Activated CD4-positive, alpha-beta T cell treated with anti-CD3 and anti-CD28 coated beads for 1 hour (primary cell): Measurements from ENCODE around the gene TMX4.
A peak's percentile ranks its signal among the peaks of the same experiment; 100 is the strongest.
"Not testable (repeated sequence)": the region's sequence is repeated elsewhere in the genome, so short reads cannot be mapped to it uniquely, and the experiment has no call there.

Experiments used
- DNase-seq: peaks from one replicate; pipeline ENCODE4 v3.0.0-alpha.2; 2020

TMX4 gene, protein sequence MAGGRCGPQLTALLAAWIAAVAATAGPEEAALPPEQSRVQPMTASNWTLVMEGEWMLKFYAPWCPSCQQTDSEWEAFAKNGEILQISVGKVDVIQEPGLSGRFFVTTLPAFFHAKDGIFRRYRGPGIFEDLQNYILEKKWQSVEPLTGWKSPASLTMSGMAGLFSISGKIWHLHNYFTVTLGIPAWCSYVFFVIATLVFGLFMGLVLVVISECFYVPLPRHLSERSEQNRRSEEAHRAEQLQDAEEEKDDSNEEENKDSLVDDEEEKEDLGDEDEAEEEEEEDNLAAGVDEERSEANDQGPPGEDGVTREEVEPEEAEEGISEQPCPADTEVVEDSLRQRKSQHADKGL

DNA sequence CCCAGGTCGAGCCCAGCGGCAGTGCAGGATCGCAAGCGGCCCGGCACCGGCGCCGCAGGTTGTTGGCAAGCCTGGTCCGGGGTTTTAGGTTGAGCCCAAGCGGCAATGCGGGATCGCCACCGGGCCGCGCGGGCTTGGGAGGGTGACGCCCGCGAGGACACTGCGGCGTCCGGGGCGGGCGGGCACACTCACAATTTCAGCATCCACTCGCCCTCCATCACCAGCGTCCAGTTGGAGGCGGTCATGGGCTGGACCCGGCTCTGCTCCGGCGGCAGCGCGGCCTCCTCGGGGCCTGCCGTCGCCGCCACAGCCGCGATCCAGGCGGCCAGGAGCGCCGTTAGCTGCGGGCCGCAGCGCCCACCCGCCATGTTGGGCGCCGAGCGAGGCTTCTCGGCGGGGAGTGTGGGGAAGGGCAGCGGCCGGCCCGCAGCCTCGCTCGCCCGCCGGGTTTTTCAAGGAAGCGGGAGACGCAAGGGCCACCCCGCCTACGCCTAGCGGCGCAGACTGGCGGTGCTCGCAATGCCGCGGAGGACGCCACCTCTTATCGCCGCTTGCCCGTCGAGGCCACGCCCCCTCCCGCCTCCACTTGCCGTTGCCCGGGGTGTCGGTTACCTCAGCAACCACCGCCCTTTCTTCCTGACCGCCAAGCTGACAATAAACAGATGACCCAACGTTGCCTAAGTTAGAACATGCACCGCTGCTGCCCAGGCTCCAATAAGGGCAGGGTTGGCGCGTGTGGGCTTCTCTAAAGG, at the start of gene TMX4:
Gene TMX4 (minus strand): TSS at position 516 of the 752 bp plus-strand sequence. CDS start 148 bp downstream, at position 368.
- DNase-seq: peak; percentile 74

DNA sequence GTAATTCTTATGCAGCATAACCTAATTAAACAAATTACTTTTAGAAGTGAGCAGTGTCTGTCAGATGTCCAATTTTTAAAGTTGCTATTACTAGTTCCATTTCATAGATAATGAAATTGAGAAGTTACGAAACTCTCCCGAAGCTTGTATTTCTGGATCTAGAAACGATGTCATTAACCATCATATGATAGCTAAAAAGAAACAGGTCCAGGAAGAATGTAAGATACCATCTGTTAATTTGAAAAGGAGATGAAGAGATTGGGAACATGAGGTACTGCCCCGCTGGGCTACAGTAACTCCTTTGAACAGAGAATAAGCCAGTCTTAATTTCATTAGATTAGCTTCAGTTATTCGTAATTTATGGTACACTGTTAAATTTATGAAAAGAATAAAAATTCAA, 47.5 kb upstream of the TMX4 start:
- DNase-seq: no peak

DNA sequence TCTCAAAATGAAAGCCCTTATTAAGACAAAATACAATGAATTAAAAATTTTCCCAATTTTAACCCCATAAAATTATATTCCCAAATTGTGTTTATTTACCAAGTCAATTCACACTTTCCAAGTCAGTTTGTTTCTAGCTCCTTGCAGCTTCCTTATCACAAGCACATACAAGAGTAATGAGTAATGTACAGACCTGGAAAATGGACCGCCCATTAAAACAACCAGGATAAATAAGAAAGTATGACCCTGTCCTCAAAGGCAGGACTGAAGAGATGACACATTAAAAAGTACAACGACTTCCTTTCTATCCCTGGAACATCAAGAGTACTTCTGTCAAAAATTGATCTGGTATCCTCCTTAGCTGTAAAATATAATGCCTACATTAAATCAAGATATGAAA, 47.1 kb upstream of the TMX4 start:
- no peak for DNase-seq

DNA sequence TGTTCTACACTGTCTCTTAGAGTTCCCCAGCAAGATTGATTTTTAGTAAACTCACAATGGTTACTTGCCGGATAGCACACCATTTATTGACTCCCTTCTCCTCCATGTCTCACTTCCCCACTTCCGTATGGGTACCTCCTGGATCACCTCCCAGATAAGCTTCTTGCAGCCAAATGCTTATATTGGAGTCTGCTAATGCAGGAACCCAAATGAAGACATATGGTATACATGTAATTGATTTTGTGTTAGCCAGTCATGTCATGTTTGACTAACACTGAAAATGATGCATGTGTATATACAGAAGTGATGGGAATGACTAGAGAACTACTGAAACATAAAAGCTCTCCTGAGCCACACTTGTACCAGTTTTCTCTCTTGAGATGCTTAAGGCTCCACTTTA, 46.1 kb upstream of the TMX4 start:
- DNase-seq: no peak

DNA sequence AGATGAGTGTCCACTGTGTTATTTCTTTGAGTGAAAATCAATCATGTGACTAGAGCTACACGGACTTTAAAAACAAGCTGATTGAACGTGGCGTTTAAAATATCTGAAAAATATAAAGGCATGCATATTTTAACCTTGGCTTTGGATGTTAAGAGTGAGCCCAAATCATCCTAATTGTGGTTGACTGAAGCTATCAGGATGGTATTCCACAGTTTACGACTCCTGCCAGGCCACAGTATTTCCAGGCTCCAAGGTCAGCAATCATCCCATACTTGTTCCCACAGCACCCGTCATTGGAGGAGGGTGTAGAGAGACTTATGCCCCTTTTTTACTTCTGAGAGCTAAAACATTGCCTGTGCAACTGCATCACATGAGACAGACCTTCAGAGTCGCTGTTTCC, 43.2 kb upstream of the TMX4 start:
- no peak for DNase-seq

DNA sequence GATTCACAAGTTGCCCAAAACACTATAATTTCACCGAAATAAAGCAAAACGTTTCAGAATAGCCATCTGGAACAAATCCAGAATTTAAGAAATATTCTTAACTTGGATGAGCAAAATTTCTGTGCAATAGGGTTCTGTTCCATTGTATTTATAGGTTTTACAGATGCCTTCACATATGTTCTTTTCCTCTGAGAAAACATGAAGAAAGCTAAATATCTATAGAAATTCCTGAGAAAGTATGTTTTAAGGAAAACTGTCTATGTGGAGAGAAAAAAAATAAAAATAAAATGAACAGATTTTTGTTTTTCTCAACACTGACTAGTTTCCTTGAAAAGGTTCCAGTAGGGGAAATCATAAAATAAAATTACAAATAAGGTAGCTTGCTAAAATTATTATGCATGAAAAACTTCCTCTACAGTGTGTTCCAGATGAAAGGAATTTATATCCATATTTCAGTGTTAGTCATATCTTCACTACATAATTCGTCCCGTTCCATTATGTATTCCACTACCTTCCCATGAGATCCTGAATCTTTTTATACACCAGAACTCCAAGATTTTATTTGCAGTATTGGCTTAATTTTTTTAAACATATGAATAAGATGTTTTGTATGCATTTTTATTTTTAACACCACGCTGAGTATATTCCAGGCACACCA, 42.4 kb upstream of the TMX4 start:
- no peak for DNase-seq

DNA sequence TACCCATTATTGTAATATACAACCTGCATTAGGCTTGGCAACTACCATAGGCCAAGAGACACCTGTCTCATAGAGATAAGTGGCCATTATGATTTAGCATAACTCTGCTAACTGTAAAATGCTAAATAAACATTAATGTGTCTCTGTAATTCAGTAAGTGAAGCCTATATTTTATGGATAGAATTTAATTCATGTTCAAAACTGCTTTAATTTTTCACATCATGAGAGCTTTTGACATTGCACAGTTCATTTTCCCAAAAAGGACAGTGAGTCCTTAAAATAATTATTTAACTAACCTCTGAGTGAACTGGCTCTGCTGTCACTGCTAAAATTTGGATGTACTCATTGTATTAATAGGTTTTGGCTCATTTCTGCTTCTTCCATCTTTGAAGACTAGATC, 41.4 kb upstream of the TMX4 start:
- no peak for DNase-seq

DNA sequence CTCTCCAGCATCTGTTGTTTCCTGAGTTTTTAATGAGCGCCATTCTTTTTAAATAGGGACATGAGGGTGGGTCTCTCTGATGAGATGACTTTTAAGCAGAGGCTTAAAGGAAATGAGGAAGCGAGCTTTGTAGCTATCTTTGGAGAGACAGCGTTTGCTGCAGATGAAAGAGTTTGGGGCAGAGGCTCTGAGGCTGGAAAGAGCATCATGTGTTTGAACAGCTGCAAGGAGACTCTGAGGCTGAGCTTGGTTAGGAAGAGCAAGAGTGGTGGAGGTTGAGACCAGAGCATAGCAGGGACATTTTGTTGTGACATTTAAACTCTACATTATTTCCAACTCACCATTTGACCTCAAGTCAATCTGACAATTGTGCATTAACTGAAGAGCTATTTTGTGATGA, 38.3 kb upstream of the TMX4 start:
- no peak for DNase-seq

DNA sequence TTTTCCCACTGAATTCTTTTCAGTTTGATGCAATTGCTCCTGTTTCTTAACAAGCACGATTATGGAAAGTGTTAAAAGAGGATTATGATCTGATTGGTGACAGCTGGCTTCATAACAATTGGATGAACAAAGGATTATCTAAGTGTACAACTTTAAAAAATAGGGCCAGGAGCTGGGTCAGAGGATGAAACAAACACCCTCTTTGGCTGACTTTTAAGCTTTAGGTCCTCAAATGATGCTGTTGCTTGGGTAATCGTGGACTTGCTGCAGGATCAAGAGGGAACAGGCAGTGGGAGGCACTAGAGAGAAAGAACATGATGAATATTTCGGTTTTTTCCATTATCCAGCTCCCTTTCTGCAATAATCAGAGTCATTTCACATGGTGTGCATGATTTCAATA, 35.5 kb upstream of the TMX4 start:
- DNase-seq: no peak

DNA sequence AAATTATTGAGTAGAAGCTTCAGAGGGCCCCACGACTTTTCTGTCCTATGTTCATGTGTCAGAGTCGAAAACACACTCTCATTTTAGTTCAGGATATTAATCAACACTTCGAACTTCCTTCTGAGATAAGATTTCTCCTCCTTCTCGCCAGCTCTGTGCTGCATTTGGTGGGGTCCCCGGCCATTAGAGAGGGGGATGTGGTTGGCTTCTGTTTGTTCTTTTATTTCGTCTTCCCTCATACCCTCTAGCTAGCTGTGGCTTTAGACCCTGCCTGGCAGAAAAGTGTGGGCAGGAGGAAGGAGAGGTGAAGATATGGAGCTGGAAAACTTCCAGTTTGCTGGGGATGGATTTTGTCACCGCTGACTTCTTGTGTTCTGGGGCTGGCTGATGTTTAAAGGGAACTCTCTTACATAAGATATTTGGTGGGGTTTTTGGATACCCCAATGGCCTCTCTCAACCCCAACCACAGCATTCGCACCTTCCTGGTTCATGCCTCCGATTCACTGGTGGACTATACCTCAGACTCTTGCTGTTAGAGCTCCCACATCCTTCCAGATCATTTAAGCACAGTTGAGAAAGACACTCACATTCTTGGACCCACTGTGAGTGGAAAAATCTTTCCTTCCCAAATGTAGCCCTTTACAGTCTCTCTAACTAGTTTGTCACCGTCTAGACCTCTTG, 30.7 kb upstream of the TMX4 start:
- no peak for DNase-seq

DNA sequence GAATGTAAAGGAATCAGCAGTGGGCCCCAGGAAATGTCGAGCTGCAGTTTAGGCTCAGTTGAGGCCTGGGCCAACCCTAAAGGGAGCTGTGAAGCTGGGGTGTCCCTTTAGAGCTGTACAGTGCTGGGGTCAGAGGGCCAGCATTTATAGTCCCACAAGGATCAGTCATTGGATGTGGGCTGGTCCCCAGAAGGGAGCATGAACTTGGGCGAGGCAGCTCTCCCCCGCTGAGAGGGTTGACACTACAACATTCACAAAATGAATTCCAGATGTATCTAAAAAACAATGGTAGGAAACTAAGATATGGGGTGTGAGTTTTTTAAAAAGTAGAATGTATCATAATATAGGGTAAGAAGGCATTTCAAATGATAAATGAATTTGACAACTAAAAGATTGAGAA, 29.7 kb upstream of the TMX4 start:
- DNase-seq: no peak

DNA sequence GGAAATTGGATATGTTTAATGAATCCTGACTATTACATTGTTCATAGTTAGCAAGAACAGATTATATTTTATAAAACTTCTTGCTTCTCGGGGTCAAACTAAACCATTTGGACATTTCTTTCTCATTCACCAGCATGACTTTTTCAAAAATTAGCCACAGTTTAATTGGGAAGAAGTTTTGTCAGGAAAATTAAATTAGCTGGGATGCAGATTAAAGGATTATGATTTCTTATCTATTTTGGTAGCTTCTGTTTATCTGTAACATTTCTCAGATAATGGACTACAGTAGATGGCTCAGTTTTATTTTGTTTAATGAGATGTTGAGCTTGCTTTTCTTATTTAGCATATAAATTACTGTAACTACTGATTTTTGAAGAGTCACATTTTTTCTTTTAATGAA, 26.4 kb upstream of the TMX4 start:
- DNase-seq: no peak

DNA sequence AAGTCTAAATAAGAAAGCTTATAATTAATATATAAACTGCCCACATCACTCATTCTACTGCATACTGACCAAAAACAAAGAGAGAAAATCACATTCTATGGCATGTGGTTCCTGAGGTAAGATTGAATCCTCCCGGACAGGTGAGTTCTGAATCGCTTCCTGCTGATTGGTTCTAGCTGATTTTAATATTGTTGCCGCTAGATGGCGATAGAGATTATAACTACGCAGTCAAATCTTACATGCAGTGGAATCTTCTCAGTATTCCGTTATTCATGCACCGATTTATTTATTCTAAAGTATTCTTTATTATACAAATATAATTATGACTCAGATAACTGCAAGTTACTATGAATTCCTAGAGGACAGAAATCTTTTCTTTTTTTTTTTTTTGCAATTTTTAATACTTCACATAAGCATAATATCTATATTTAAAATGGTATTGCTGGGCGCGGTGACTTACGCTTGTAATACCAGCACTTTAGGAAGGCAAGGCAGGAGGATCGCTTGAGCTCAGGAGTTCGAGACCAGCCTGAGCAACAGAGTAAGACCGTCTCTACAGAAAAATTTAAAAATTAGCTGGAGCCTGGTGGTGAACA, 24.2 kb upstream of the TMX4 start:
- no peak for DNase-seq

DNA sequence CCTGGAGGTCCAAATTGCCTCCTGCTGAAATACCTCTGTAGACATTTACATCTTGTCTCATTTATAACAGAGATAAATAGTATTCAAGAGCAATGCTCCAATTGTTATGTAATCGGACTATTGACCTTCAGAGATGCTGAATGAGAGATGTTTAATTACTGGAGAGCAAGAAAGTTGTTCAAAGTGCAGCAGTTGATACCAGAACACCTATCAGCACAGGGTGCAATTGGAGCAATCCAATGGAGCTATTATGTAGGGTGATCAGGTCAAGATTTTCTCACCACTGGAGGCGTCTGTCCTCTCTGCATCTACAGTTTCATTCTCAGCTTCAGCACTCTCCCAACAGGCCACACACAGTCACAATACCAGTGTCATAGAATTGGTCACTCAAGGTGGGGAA, 19.5 kb upstream of the TMX4 start:
- no peak for DNase-seq

DNA sequence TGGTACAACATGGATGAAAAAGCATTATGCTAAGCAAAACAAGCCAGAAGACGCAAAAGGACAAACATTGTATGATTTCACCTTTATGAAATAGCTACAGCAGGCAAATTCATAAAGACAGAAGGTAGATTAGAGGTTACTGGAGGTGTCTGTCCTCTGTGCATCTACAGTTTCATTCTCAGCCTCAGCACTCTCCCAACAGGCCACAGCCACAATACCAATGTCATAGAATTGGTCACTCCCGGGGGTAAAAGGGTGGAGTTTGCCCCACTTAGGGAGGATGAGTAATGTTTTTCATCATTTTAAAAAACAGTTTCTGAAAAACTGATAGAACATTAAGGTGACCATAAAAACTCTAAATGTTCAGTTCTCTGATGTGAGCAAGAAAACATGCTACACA, 17.2 kb upstream of the TMX4 start:
- no peak for DNase-seq

DNA sequence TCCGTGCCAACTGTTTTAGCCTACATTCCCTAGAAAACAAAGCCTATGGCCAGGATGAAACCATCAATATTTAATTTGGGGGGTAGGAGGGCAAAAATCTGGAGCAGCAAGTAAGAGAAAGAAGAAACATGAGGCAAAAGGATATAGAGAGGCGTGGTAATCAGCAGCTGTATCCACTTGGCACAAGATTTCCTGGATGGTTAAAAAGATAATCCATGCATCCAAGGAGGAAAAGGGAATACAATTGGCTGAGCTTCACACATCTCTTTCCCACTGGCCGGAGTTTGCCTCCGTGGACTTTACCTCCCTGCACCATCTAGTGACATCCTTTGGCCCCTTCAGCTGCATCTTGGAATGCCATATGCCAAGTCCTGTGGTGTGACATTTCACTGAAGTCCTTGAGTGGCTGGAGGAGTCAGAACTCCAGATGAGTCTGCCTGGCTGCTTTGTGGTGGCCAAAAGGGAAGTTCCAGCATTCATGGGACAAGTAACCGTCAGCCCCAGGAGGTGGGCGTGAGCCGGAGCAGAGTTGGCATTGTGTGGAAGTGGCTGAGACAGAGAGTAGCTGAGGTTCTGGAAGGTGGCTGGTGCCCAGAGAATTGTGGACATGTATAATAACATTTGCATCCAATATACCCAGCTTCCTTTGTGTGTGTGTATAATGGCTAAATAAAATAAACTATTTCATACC, 13.7 kb upstream of the TMX4 start:
- DNase-seq: no peak

DNA sequence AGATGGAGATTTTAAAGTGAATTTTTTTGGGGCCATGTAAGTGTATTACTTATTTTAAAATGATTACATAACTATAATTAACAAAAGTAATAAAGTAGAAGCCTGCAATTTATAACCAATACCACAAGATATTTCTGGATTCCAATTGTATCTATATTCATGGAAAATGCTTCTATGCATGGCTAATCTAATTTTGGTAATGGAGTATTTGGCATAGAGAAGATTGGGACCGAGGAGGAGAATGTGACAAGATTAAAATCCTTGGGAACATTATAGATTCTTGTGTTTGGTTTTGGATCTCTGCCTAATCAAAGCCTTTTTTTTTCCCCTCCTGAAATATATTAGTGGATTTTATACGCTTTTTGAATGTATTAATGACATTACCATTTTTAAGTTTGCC, 12.9 kb upstream of the TMX4 start:
- DNase-seq: no peak

DNA sequence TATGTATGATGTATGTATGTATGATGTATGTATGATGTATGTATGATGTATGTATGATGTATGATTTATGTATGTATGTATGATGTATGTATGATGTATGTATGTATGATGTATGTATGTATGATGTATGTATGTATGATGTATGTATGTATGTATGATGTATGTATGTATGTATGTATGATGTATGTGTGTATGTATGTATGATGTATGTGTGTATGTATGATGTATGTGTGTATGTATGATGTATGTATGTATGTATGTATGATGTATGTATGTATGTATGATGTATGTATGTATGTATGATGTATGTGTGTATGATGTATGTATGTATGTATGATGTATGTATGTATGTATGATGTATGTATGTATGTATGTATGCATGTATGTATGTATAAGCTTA, 12.0 kb upstream of the TMX4 start:
- not testable (repeated sequence) for DNase-seq

DNA sequence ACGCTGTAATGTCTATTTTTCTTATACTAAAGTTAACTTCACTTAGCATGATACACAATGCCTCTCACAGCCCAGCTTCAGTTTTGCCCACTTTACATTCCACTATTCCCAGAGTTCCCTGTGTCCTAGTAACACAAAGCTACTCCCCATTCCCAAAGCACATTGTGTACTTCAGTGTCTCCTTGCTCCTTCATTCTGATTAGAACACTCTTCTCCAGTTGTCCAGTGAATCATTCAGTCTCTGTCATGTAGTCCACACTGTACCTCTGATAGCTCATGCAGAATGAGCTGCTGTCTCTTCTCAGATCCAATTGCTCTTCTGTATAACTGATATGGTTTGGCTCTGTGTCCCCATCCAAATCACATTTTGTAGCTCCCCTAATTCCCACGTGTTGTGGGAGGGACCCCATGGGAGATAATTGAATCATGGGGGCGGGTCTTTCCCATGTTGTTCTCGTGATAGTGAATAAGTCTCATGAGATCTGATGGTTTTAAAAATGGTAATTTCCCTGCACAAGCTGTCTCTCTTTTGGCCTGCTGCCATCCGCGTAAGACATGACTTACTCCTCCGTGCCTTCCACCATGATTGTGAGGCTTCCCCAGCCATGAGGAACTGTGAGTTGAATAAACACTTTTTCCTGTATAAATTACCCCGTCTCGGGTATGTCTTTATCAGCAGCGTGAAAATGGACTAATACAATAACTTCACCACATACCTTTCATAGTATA, 2.1 kb upstream of the TMX4 start:
- no peak for DNase-seq

DNA sequence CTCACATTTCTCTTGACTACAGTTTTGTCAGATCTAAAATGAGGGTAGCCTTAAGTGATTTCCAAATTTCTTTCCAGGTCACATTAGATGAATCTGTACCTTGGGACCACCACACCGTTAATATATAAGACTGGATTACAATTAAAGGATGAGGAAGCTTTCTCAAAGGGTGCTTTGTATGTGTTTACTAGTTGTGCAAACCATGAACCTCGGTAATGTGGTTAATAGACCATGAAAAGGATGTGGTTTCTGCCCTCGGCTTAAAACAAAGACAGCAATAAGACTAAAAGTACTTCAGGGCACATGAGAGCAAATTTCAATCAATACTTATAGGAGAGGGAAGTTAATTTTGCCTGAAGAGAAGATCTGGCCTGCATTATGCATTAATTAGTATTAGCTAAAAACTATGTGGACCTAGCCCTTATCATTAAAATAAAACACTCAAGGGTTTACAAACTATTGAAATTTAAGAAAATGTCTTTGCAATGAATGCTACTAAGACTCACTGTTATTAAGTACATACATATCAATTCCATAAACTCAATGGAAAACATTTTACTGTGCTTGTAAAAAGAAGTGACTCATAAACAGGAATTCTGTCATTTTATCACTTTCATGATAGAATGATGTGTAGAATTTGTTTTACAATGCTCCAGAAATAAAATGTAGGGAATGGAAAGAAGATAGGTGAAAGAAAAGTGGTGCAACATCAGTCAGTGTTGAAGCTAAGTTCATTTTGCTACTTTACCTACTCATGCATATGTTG, 936 bp upstream of the TMX4 start:
- DNase-seq: no peak

DNA sequence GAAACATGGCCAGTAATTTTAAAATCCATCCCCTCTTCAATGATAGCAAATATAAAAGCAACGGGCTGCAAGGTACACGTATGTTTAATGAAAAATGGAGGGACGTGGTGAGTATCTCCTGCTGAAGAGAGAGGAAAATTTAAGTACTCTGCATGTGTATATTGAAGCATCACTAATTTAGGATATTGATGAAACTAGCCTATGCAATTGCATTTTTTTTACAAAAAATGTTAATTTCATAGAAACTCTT, 362 bp upstream of the TMX4 start:
- no peak for DNase-seq

DNA sequence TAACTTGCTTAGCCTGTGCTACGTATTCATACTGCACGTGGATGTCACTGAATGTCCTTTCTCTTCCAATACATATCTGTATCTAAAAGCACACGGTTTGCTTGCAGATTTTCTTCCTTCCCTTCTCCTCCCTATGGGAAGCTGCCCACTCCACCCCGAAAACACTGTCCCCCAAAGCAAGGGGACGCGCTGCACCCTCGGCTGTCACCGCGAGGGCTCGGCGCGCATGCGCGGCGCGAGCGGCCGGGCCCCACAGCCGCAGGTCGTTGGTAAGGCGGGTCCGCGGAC, 659 bp downstream of the TMX4 start:
- DNase-seq: peak; percentile 51
